Stimulated activated CD4-positive, alpha-beta T cell treated with anti-CD3 and anti-CD28 coated beads, TNF-alpha, amount 100 ng/mL, for 24 hours (primary cell): ENCODE measurements around the gene ALK.
"Not testable (repeated sequence)": the region's sequence is repeated elsewhere in the genome, so short reads cannot be mapped to it uniquely, and the experiment has no call there.

ENCODE experiments used
- DNase-seq, 3 experiments: peaks; one replicate each; pipeline ENCODE4 v3.0.0-alpha.2; 2020; ENCODE audit warnings: low read depth in 3 of 3

The ALK gene

DNA sequence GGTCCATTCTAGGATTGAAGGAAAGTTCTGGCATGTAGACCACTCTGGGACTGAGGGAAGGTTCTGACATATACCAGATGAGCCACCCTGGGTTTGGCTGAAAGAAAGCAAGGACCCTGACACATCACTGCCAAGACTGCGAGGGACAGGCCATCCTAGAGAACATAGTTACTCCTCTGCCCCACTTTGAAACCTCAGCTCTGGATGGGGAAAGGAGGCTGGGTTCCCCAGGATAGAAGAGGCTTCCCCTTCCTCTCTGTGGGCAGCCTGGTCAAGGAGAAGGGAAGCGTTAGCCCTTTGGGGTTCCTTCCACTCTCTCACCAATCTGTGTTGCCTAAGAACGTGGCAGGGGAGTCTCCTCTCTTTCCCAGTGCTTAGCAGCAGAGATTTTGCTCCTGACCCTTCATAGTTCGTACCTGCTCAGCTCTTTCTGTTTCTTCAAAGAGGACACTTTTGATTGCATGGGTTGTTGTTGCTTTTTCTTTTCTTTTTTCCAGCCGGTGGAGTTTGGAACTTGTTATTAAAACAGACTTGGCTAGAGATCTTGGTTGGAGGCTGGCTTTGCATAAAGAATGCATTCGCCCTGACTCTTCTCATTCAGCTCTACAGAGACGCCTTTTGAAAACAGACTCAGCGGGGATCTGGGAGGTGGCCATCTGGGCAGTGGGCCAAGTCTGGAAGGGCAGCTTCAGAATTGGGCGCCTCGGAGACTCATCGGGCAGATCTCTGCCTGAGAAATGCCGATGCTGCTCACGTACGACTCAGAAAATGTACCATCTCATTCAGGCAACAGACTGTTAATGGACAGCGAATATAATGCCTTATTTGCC is 640.1 kb downstream of the ALK start:
- DNase-seq = no peak

DNA sequence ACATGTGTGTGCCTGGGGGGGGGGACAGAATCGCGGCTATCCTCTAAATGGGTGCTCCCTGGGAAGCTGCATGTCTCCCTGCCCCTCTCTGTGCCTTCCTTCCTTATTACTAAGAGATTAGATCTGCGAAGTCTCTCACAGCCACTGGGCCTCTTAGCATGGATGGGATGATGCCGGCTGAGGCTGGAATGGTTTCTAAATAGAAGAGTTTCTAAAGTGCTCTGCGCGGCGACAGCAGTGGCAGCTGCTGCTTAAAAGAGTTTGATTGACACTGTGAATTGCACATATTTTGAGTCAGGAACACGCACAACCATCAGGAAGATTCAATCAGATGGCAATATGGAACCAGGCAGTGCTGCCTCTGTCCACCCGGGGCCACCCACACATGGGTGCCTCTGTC is 642.4 kb downstream of the ALK start:
- DNase-seq = no peak

GRCh38 chr2:29276151-29276550 is 645.2 kb downstream of the ALK start:
- DNase-seq = no peak

GRCh38 chr2:29275186-29275585 is 646.2 kb downstream of the ALK start:
- DNase-seq = no peak

DNA sequence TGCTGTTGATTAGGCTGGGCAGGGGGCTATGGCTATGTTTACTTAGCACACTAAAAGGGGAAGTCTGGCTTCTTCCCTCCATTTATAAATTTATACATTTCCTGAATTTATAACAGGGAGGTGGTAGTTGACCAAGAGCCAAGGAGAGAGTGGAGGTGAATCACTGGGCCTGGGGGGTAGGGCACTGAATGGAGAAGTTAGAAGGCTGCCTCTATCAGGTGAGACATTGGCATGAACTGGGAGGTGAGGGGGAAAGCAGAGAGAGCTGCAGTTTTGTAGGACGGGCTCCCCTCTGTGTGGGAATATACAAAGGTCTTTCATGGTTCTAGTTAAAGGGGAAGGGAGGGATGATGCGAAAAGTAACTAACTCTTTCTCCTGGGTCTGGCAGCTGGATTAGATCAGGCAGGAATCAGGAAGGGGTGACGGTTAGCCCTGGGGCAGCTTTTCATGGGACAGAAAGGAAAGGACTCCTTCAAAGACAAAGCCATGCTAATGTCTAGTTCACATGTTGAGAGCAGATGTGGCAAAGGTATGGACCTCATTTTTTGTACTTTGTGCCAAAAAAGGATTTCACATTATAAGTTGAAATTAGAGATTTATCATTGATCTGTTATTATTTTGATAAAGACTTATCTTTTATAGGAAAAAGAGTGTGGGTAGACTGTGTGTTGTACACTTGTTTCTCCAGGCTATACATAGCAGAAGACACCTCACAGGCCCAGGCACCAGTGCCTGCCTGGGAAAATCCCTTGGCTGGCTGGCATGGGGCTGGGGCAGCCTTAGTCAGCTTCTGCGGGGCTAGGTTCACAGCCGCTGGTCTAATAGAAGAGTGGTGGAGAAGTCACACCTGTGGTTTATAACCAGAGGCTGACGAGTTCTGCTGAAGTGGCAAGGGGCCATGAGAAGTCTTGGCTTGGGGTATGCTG is 647.4 kb downstream of the ALK start:
- no peak for DNase-seq

GRCh38 chr2:29273004-29273684 is 648.2 kb downstream of the ALK start:
- no peak for DNase-seq

- no peak for DNase-seq
Measured at GRCh38 chr2:29272311-29272710, 649.1 kb downstream of the ALK start.

DNA sequence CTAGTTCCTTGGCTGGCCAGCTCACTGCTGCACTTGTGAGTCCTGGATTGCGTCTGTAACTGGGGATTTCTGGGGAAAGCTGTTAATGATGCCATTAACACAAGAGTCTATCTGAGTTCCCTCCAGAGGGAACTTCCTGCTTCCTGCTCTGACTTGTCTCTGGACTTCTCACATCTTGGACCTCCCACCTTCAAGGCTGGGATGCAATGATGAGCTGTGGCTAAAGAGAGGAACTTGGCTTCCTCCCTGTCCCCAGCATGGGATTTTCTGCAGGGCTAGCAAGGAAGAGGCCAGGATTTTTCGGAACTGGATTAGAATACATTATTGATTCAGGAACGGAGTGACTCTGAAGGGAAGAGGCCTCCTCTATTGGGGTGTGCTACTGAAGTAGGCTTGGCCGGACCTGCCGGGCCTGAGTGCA is 650.7 kb downstream of the ALK start:
- no peak for DNase-seq

GRCh38 chr2:29269765-29270109 is 651.6 kb downstream of the ALK start:
- no peak for DNase-seq

DNA sequence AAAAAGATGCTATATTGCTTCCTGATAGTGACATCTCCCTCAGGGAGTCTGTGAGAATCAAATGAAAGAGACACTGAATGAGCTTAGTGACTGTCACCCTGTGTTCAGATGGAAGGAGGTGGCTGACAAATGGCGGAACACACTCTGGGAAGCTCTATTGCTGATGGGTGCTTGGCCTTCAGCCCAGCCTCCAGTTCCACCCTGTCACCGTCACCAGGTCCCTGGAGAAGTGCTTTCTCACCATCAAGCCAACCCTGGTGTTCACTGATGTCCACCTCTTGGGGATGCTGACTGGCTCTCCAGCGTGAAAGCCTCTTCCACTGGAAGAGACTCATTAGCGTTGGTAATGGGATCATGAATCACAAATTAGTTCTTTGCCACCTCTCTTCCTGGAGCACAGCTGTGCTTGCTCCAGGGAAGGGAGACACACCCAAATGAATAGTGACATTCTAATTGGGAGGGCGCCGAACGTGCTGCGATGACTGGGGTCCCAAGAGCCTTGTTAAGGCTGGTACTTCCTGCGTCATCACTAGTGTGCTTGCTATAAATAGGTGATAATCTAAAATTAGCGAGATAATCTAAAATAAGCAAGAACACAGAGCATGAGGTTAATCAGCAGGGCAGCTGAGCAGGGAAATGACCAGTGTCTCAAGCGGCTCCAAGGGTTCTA is 652.2 kb downstream of the ALK start:
- DNase-seq = no peak

GRCh38 chr2:29267720-29268119 is 653.7 kb downstream of the ALK start:
- no peak for DNase-seq

DNA sequence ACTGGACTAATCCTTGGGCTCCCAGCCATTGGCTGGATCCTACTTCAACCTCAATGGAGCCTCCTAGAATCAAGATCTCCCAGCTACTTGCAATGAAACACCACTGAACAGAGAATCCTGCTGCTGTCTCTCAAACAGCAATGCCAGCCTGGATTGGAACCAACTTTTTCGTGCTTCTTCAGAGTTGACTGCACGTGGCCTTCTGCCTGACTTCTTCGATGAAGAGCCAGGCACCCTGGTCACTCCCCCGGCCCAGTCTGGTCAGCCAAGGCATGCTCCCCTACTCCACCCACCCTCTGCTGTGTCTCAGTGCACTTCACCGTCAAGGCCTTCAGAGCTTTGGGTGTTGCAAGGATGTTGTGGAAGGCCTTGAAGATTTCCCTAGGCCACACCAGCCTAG is 657.5 kb downstream of the ALK start:
- DNase-seq = no peak

DNA sequence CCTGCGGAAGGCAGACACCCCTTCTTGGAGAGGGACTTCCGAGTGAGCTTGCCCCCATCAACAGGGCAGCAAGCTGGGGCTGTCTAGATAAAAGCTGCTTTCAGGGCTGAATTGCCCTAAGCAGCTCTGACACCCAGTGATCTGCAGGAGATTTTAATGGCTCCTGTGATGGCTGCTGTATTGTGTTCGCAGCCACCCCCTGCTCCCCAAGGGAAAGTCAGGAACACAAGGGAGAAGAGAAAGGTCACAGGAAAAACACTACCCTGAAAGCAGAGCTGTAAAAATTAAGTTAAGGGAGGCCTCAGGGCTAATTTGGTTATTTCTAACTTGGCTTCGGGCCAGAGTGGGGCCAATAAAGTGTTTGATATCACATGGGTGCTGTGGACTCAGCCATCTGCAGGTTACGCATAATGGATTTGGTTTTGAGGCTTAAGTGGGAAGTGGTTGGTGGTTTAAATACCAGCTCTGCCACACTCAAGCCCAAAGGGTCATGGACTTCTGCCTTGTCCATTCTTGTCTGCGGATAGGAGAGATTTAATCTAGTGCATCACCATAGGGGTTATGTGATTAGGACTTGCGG is 658.6 kb downstream of the ALK start:
- DNase-seq = no peak

GRCh38 chr2:29261003-29261402 is 660.4 kb downstream of the ALK start:
- DNase-seq = no peak

GRCh38 chr2:29260142-29260772 is 661.1 kb downstream of the ALK start:
- DNase-seq = no peak

- no peak for DNase-seq
Measured at GRCh38 chr2:29259221-29259620, 662.2 kb downstream of the ALK start.

DNA sequence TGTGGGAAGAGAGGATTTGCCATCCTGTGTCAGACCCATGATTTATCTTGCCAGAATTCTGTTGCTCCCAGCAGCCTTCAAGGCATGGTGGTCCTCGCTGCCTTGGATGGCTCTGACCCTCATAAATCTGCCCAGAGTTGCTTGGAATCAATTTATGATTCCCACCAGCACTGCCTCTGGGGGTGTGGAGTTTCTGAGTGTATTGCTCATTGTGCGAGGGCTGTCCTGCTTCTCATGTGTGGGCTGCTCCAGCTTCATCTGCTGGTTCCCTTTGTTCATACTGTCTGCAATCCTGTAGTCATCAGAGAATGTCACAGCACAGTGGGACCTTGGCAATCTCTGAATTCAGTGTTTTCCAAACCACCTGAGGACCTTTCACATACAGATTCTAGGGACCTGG is 666.4 kb downstream of the ALK start:
- no peak for DNase-seq

GRCh38 chr2:29253495-29254275 is 667.7 kb downstream of the ALK start:
- DNase-seq = not testable (repeated sequence)

GRCh38 chr2:29253026-29253425 is 668.4 kb downstream of the ALK start:
- DNase-seq = no peak

DNA sequence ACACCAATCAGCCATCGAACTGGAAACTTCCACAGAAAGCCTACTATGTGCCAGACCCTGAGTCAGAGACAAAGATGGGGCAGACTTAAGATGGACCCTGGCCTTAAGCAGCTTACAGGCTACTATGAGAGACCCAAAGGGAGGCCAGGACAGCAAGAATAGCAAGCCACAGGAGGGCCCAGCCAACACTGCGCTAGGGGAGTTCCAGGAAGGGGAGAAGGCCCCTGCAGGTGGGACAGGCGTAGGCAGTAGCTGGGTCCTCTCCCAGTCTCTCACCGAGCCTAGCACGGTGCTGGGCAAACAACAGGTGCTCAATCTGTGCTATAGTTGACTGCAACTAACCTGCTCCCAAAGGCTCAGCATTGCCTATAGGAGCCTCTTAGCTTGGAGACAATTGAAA is 670.0 kb downstream of the ALK start:
- no peak for DNase-seq
